Right atrium auricular region (tissue), 2 donors: Measurements from ENCODE around the gene LRRC32. TPM values are rescaled to one million over a fixed set of nuclear protein-coding genes. Genes with fewer than 3 reads are reported as not detected.

Experiments used
- DNase-seq: peaks from one replicate; pipeline ENCODE4 v3.0.0-alpha.2; 2019; ENCODE audit warnings: low spot score
- H3K27ac ChIP-seq, 2 donors: fragments of 200-600 bp; sonication (generic); 1 replicate in 1 of 2; 2 replicates in 1 of 2; pipeline ENCODE4 v1.5.1; 2016 to 2019
- H3K27me3 ChIP-seq, 2 donors: fragments of 200-600 bp; sonication (generic); one replicate each; pipeline versions ENCODE4 v1.5.1 to v1.6.0; 2017 to 2019
- H3K36me3 ChIP-seq: fragments of 200-600 bp; sonication (generic); one replicate; pipeline ENCODE4 v1.5.1; 2016
- H3K4me1 ChIP-seq, 2 donors: fragments of 200-600 bp; sonication (generic); one replicate each; pipeline versions ENCODE4 v1.5.1 to v1.6.0; 2017 to 2019
- H3K4me3 ChIP-seq, 2 donors: fragments of 200-600 bp; sonication (generic); 1 replicate in 1 of 2; 2 replicates in 1 of 2; pipeline ENCODE4 v1.5.1; 2017 to 2019; ENCODE audit warnings: mild to moderate bottlenecking in 1 of 2, moderate library complexity in 1 of 2
- H3K9me3 ChIP-seq, 2 donors: fragments of 200-600 bp; sonication (generic); one replicate each; pipeline ENCODE4 v1.5.1; 2019
- total RNA-seq, 2 donors: library from RNA; depleted of rRNA; stranded (reverse); fragments of >200 nt; gene quantifications; one replicate each; pipeline ENCODE4 v1.1.0, GENCODE V29; 2016
- TF ChIP-seq, protein P1 (sequence below), 2 donors: fragments of 200-600 bp; sonication (generic); IDR thresholded peaks; one replicate each; pipeline ENCODE4 v1.5.1; 2019; ENCODE audit warnings: antibody characterized with exemption in 2 of 2

LRRC32 gene
- total RNA-seq, 2 donors from 2014 or later: 37.9 to 56.0 TPM

DNA sequence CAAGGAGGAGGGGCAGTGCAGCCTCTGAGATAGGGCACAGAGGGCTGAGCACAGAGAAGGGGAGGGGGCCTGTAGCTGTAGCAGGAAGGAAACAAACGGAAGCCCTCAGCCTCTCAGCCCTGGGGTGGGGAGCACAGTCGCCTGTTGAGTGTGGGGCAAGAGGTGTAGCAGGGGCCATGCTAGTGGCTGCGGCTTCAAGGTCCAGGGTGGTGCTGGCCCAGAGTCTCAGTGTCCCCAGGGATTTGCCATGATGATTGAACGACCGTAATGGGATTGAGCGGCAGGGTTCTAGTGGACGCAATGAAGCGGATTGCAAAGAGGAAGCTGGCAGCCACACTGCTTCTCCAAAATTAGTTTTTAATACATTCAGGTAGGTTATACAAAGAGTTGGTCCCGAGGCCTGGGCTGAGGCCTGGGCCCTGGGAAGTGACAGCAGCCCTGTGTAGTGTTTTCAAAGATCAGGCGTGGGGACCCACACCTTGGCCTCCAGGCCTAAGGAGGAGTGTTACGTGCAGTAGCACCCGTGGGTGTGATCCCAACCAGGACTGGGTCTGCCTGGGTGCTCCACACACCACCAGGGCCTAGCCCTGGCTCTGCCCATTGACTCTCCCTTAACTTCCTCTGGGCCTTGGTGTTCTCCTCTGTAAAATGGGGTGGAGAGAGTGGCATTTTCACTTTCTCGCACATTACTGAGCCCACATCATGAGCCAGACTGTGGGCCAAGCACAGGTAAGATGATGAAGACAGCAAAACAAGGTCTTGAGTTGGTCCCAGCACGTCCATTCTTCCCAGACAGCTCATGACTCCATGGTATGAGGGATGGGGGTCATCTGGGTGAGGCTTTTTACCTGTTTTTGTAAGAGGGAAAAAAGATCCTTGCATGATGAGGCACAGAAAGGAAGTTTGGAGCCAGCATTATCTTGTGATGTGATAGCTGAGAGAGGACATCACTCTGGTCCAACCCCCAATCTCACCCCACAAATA is 13.1 kb downstream of the LRRC32 start:
- peaks cover 0 to 74% of the 10 kb centered on the region in 2 donors for H3K4me1 ChIP-seq
- no peak for DNase-seq

DNA sequence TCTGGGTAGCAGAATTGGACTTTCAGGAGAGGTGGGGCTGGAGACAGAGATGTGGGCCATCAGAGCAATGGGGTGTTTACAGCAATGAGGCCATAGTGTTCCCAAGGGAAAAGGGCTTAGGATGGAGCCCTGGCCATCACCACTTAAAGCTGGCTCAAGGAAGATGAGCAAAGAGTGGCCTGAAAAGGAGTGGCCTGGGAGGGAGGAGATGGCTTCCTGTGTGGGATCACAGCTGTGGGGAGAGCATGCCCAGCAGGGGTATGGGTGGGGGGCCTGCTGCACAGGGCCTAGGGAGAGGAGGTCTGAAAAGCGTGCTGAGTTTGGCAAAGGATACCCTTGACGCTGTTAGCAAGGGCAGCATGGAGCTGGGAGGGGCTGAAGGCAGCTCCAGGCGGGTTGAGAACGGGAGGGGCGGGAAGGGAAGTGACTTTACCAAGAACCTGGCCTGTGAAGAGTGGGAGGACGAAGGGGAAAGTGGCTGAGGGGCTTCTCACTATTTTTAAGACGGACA is 13.9 kb downstream of the LRRC32 start:
- Histone ChIP-seq H3K27ac (peak overlapping the region; percentile 5 to 65), H3K36me3 (peaks cover 21% of the 10 kb centered on the region), H3K4me3 (no peak overlapping the region), H3K9me3 (no peaks in the 10 kb centered on the region), H3K4me1 (peaks cover 0 to 69% of the 10 kb centered on the region in 2 donors), H3K27me3 (no peaks in the 10 kb centered on the region)
- DNase-seq: no peak
- TF ChIP-seq, protein P1, sequence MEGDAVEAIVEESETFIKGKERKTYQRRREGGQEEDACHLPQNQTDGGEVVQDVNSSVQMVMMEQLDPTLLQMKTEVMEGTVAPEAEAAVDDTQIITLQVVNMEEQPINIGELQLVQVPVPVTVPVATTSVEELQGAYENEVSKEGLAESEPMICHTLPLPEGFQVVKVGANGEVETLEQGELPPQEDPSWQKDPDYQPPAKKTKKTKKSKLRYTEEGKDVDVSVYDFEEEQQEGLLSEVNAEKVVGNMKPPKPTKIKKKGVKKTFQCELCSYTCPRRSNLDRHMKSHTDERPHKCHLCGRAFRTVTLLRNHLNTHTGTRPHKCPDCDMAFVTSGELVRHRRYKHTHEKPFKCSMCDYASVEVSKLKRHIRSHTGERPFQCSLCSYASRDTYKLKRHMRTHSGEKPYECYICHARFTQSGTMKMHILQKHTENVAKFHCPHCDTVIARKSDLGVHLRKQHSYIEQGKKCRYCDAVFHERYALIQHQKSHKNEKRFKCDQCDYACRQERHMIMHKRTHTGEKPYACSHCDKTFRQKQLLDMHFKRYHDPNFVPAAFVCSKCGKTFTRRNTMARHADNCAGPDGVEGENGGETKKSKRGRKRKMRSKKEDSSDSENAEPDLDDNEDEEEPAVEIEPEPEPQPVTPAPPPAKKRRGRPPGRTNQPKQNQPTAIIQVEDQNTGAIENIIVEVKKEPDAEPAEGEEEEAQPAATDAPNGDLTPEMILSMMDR (IDR thresholded peaks at IDR 0.05): no peak

More for the DNA sequence above, 13.1 kb downstream of the LRRC32 start:
- H3K27me3 ChIP-seq: no peaks in the 10 kb centered on the region
- H3K4me3 ChIP-seq: no peak overlapping the region
- H3K36me3 ChIP-seq: peaks cover 22% of the 10 kb centered on the region
- peak overlapping the region; percentile 5 to 65 for H3K27ac ChIP-seq
- TF ChIP-seq, protein P1 (IDR thresholded peaks at IDR 0.05): no peak
- H3K9me3 ChIP-seq: no peaks in the 10 kb centered on the region

DNA sequence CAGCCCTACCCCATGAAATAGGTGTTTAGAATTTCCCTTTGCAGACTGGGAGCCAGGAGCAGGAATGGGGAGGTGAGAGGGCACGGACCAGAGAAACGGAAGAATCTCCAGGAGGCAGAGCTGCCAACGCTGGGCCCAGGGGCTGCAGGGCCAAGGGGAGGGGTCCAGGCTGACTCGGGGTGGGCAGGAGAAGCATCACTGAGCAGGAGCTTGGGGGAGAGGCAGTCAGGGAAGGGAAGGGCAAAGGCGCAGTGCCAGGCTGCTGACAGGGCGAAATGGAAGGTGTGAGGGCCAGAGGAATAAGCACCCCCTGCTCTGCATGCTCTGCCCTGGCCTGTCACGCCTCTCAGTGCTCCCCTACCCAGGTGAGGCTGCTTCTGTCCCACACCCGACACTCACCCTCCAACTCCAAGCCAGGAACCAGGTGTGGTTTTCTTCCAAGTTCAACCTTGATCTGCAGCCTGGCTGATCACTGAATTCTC is 14.5 kb downstream of the LRRC32 start:
- TF ChIP-seq, protein P1 (IDR thresholded peaks at IDR 0.05): no peak

DNA sequence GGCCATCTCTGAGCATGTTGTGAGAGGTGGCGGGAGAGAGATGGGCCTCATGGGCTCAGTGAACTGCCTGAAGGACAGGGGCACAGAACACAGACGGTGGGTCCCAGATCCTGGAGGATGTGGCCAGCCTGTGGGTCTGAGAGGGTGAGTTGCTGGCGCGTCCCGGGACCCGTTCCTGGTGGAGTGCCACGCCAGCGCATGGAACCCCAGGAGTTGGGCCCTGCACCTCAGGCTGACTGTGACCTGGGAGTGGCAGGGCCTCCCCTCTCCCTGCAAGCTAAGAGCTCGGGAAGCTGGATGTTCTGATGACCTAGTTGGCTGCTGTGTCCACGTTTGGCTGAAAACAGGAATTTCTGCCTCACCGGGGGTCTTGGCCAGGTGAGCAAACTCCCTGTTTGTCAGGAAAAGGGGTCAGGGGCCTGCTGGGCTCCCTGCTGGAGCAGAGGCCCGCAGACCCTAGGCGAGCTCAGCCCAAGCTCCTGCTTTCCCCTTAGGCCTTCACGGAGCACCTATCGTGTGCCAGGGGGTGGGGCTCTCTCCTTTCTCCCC is 15.0 kb downstream of the LRRC32 start:
- H3K9me3 ChIP-seq: no peaks in the 10 kb centered on the region
- no peak for DNase-seq
- no peaks in the 10 kb centered on the region for H3K27me3 ChIP-seq
- H3K36me3 ChIP-seq: peaks cover 20% of the 10 kb centered on the region
- no peak overlapping the region for H3K4me3 ChIP-seq
- H3K4me1 ChIP-seq: peaks cover 0 to 69% of the 10 kb centered on the region in 2 donors
- peak overlapping the region; percentile 65 to 69 for H3K27ac ChIP-seq
- TF ChIP-seq, protein P1 (IDR thresholded peaks at IDR 0.05): no peak

More for the DNA sequence above, 14.5 kb downstream of the LRRC32 start:
- Histone ChIP-seq H3K36me3 (peaks cover 21% of the 10 kb centered on the region), H3K9me3 (no peaks in the 10 kb centered on the region), H3K4me3 (no peak overlapping the region), H3K4me1 (peaks cover 0 to 69% of the 10 kb centered on the region in 2 donors), H3K27me3 (no peaks in the 10 kb centered on the region), H3K27ac (peak overlapping the region; percentile 65 to 69)
- no peak for DNase-seq

DNA sequence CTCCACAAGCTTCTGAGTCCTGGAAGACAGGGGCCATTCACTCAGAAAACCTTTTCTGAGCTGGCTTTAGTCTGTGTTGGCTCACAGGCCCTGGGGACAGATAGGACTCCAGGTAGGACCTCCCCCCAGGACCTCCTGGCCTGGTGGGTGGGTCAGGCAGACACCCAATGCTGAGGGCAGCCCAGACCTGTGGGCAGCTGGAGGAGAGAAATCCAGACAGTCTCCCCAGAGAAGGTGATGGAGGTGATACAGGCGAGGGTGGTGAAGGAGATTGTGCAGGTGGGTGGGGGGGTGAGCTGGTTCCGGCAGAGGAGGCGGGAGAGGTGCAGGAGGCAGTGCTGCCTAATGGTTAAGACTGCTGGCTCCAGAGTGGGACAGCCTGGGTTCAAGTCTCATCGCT is 15.6 kb downstream of the LRRC32 start:
- DNase-seq: no peak
- TF ChIP-seq, protein P1 (IDR thresholded peaks at IDR 0.05): no peak
- peak overlapping the region; percentile 65 to 69 for H3K27ac ChIP-seq
- peaks cover 14% of the 10 kb centered on the region for H3K36me3 ChIP-seq
- peaks cover 0 to 73% of the 10 kb centered on the region in 2 donors for H3K4me1 ChIP-seq
- no peaks in the 10 kb centered on the region for H3K9me3 ChIP-seq
- H3K27me3 ChIP-seq: no peaks in the 10 kb centered on the region
- no peak overlapping the region for H3K4me3 ChIP-seq
